ENCODE results near the gene CHAT.
A peak's percentile ranks its signal among the peaks of the same experiment; 100 is the strongest.

The CHAT gene

DNA sequence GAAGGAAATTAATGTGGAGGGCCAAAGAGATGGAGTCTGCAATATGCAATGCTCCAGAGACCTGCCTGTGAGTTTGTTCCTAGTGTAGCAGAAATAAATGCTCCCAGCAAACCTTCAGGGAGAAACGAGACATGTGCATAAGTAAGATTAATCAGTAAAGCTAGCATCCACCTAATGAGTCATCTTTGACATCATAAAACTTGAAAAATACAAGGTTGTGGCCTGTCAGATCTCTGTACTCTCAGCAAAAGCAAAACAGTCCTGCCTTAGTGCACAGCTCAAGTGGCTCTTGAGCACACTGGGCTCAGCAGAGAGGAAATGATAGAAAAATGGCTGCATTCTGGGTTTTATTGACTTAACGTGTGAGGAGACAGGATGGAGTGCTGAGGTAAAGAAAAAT lies 42.4 kb upstream of the CHAT start:
- DNase-seq (ENCODE audit: low spot score) (no peak), ATAC-seq (ENCODE audit: low read depth) (peak; percentile 25; the same call in 1 of the 3 replicates)
- Histone ChIP-seq H3K36me3 (ENCODE audit: low read depth) (no peaks in the 10 kb centered on the region), H3K27me3 (ENCODE audit: insufficient read depth, poor library complexity, severe bottlenecking) (no peaks in the 10 kb centered on the region), H3K9me3 (ENCODE audit: severe bottlenecking) (no peaks in the 10 kb centered on the region), H3K4me3 (ENCODE audit: severe bottlenecking) (no peak overlapping the region), H3K4me1 (ENCODE audit: insufficient read depth, poor library complexity, severe bottlenecking) (peaks cover 17% of the 10 kb centered on the region), H3K27ac (ENCODE audit: poor library complexity, severe bottlenecking) (peak overlapping the region; percentile 80)
- TF ChIP-seq, protein P1, sequence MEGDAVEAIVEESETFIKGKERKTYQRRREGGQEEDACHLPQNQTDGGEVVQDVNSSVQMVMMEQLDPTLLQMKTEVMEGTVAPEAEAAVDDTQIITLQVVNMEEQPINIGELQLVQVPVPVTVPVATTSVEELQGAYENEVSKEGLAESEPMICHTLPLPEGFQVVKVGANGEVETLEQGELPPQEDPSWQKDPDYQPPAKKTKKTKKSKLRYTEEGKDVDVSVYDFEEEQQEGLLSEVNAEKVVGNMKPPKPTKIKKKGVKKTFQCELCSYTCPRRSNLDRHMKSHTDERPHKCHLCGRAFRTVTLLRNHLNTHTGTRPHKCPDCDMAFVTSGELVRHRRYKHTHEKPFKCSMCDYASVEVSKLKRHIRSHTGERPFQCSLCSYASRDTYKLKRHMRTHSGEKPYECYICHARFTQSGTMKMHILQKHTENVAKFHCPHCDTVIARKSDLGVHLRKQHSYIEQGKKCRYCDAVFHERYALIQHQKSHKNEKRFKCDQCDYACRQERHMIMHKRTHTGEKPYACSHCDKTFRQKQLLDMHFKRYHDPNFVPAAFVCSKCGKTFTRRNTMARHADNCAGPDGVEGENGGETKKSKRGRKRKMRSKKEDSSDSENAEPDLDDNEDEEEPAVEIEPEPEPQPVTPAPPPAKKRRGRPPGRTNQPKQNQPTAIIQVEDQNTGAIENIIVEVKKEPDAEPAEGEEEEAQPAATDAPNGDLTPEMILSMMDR (IDR thresholded peaks at IDR 0.05; ENCODE audit: poor library complexity, severe bottlenecking) = no peak

GRCh38 chr10:49572594-49573114 lies 41.2 kb upstream of the CHAT start:
- no peak for ATAC-seq (ENCODE audit: low read depth)
- Histone ChIP-seq H3K4me1 (ENCODE audit: insufficient read depth, poor library complexity, severe bottlenecking) (peaks cover 17% of the 10 kb centered on the region), H3K27me3 (ENCODE audit: insufficient read depth, poor library complexity, severe bottlenecking) (no peaks in the 10 kb centered on the region), H3K9me3 (ENCODE audit: severe bottlenecking) (no peaks in the 10 kb centered on the region), H3K27ac (ENCODE audit: poor library complexity, severe bottlenecking) (no peak overlapping the region), H3K4me3 (ENCODE audit: severe bottlenecking) (no peak overlapping the region), H3K36me3 (ENCODE audit: low read depth) (no peaks in the 10 kb centered on the region)
- no peak for DNase-seq (ENCODE audit: low spot score)
- TF ChIP-seq, protein P1 (IDR thresholded peaks at IDR 0.05; ENCODE audit: poor library complexity, severe bottlenecking) = no peak

DNA sequence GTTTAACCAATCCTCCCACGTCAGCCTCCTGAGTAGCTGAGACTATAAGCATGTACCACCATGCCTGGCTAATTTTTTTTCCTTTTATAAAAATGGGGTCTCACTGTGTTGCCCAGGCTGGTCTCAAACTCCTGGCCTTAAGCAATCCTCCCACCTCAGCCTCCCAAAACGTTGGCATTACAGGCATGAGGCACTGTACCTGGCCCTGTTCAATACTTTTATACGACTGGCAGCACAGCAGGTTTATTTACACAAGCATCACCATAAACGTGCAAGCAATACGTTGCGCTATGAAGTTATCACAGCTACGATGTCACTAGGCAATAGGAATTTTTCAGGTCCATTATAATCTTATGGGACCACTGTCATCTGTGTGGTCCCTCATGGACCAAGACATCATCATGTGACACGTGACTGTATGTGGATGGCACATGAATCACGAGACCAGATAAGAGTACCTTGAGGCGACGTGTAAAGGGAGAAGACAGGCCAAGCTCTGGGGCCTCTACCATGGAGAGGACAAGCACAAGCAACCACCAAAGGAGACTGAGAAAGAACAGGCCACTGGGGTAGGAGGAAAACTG lies 38.3 kb upstream of the CHAT start:
- H3K9me3 ChIP-seq (ENCODE audit: severe bottlenecking) = no peaks in the 10 kb centered on the region
- TF ChIP-seq, protein P1 (IDR thresholded peaks at IDR 0.05; ENCODE audit: poor library complexity, severe bottlenecking) = no peak
- ATAC-seq (ENCODE audit: low read depth) (no peak), DNase-seq (ENCODE audit: low spot score) (no peak)
- H3K4me1 ChIP-seq (ENCODE audit: insufficient read depth, poor library complexity, severe bottlenecking) = no peaks in the 10 kb centered on the region
- no peak overlapping the region for H3K4me3 ChIP-seq (ENCODE audit: severe bottlenecking)
- no peaks in the 10 kb centered on the region for H3K36me3 ChIP-seq (ENCODE audit: low read depth)
- no peaks in the 10 kb centered on the region for H3K27me3 ChIP-seq (ENCODE audit: insufficient read depth, poor library complexity, severe bottlenecking)
- no peak overlapping the region for H3K27ac ChIP-seq (ENCODE audit: poor library complexity, severe bottlenecking)

DNA sequence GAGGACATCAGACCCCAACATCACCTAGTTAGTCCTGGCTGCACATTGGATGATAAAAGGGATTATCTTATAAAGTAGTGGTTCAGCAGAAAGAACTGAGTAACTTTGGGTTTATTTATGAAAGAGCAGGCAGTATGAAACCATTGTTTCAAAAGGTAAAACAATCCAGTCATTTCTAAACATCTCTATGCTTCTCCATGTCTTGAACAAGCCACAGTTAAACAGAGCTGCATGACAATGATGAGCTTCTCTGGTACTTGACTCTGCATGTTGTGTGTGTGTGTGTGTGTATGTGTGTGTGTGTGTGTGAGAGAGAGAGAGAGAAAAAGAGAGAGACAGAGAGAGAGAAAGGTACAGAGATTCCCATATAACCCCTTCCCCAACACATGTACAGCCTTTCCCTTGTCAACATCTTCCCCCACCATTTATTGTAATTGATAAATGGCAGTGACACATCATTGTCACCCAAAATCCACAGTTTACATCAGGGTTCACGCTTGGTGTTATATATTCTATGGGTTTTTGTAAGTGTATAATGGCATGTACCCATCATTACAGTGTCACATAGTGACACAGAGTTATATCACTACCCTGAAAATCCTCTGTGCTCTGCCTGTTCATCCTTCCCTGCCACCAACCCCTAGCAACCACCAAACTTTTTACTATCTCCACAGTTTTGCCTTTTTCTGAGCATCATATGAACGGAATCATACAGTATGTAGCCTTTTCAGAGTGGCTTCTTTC lies 36.5 kb upstream of the CHAT start:
- ATAC-seq (ENCODE audit: low read depth) (no peak), DNase-seq (ENCODE audit: low spot score) (no peak)
- Histone ChIP-seq H3K9me3 (ENCODE audit: severe bottlenecking) (no peaks in the 10 kb centered on the region), H3K4me3 (ENCODE audit: severe bottlenecking) (no peak overlapping the region), H3K36me3 (ENCODE audit: low read depth) (no peaks in the 10 kb centered on the region), H3K27me3 (ENCODE audit: insufficient read depth, poor library complexity, severe bottlenecking) (no peaks in the 10 kb centered on the region), H3K27ac (ENCODE audit: poor library complexity, severe bottlenecking) (no peak overlapping the region), H3K4me1 (ENCODE audit: insufficient read depth, poor library complexity, severe bottlenecking) (no peaks in the 10 kb centered on the region)
- TF ChIP-seq, protein P1 (IDR thresholded peaks at IDR 0.05; ENCODE audit: poor library complexity, severe bottlenecking) = no peak

DNA sequence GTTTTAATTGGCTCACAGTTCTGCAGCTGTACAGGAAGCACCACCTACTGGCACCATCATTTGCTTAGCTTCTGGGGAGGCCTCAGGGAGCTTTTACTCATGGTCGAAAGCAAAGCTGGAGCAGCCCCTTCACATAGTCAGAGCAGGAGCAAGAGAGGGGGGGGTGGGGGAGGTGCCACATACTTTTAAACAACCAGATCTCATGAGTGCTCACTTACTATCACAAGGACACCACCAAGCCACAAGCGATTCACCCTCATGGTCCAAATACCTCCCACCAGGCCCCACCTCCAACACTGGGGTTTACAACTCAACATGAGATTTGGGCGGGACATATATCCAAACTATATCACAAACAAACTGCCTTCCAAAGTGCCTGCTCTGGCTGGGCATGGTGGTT lies 35.4 kb upstream of the CHAT start:
- DNase-seq (ENCODE audit: low spot score) (no peak), ATAC-seq (ENCODE audit: low read depth) (no peak)
- Histone ChIP-seq H3K4me1 (ENCODE audit: insufficient read depth, poor library complexity, severe bottlenecking) (peaks cover 4% of the 10 kb centered on the region), H3K9me3 (ENCODE audit: severe bottlenecking) (no peaks in the 10 kb centered on the region), H3K4me3 (ENCODE audit: severe bottlenecking) (no peak overlapping the region), H3K36me3 (ENCODE audit: low read depth) (no peaks in the 10 kb centered on the region), H3K27me3 (ENCODE audit: insufficient read depth, poor library complexity, severe bottlenecking) (no peaks in the 10 kb centered on the region), H3K27ac (ENCODE audit: poor library complexity, severe bottlenecking) (no peak overlapping the region)
- TF ChIP-seq, protein P1 (IDR thresholded peaks at IDR 0.05; ENCODE audit: poor library complexity, severe bottlenecking) = no peak
